IPS-18a (cell line): ENCODE data around the gene NTRK3.
A peak's percentile ranks its signal among the peaks of the same experiment; 100 is the strongest.

ENCODE experiments used
- H3K27ac ChIP-seq: one replicate; pipeline ENCODE4 v1.5.1; 2013; ENCODE audit warnings: low read length
- H3K27me3 ChIP-seq: one replicate; pipeline ENCODE4 v1.6.1; 2013; ENCODE audit warnings: mild to moderate bottlenecking, low read length; ENCODE audit not compliant: control insufficient read depth, insufficient read depth
- H3K36me3 ChIP-seq: one replicate; pipeline ENCODE4 v1.6.1; 2013; ENCODE audit warnings: low read depth, low read length; ENCODE audit not compliant: control insufficient read depth
- H3K4me1 ChIP-seq: one replicate; pipeline ENCODE4 v1.6.1; 2013; ENCODE audit warnings: low read depth, low read length; ENCODE audit not compliant: control insufficient read depth
- H3K4me3 ChIP-seq: one replicate; pipeline ENCODE4 v1.5.1; 2013; ENCODE audit warnings: low read length
- H3K9ac ChIP-seq: one replicate; pipeline ENCODE4 v1.6.1; 2013; ENCODE audit warnings: mild to moderate bottlenecking, low read length, moderate library complexity
- H3K9me3 ChIP-seq: one replicate; pipeline ENCODE4 v1.6.1; 2013; ENCODE audit warnings: low read depth, low read length; ENCODE audit not compliant: control insufficient read depth

The NTRK3 gene

DNA sequence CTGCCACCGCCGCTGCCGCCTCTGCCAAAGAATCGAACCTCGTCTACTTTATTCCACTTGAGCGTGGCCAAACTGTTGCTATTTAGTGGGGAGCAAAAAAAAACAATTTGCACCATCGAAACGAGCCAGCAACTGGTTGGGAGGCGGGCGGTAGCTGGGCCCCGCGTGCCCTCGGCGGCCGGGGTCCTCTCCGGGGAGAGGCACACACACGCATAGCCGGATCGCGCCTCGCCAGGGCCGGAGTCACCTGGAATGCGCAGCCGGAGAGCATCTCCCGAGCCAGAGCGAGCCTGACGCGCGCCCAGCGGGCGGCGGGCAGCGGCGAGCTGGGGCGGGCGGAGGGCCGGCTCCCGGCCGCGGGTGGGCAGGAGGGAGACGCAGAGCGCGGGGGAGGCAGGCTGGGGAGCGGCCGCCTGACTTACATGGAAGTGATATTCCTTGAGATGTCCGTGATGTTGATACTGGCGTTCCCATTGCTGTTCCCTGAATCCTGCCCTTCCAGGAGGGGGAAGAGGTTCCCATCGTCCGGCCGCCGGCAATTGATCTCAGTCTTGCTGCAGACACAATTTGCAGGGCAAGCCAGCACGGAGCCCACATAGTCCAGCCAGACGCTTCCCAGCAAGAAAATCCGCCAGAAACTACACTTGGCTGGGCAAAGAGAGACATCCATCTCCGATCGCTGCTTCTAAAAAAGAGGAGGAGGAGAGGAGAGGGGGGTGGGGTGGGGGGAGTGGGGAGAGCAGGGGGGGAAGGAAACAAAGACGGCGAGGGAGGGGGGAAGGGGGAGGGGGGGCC, 858 bp downstream of the NTRK3 start:
- Histone ChIP-seq H3K9me3 (no peaks in the 10 kb centered on the region), H3K4me3 (peak overlapping the region; percentile 63), H3K9ac (no peak overlapping the region), H3K27me3 (peaks cover 43% of the 10 kb centered on the region), H3K27ac (no peak overlapping the region), H3K4me1 (no peaks in the 10 kb centered on the region), H3K36me3 (no peaks in the 10 kb centered on the region)

DNA sequence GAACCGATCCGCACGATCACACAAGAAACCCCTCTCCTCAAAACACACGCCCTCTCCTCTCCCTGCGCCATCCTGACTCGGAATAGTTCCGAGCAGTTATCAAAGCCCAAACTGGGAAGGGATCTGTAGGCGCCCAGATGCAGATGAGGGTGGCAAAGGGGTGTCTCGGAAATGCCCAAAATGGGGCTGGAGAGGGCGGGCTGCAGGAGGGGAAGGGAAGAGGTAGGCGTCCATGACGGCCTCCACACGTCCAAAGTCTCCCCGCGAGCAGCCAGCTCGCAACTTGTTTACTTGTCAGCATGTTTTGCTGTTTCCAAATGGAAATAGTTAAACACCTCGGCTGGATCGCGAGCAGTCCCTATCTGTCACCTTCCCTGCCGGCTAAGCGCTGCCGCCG, 1.5 kb downstream of the NTRK3 start:
- H3K4me3 ChIP-seq = peak overlapping the region; percentile 63
- H3K4me1 ChIP-seq = no peaks in the 10 kb centered on the region
- H3K27me3 ChIP-seq = peaks cover 43% of the 10 kb centered on the region
- no peak overlapping the region for H3K9ac ChIP-seq
- no peak overlapping the region for H3K27ac ChIP-seq
- H3K9me3 ChIP-seq = no peaks in the 10 kb centered on the region
- H3K36me3 ChIP-seq = no peaks in the 10 kb centered on the region

DNA sequence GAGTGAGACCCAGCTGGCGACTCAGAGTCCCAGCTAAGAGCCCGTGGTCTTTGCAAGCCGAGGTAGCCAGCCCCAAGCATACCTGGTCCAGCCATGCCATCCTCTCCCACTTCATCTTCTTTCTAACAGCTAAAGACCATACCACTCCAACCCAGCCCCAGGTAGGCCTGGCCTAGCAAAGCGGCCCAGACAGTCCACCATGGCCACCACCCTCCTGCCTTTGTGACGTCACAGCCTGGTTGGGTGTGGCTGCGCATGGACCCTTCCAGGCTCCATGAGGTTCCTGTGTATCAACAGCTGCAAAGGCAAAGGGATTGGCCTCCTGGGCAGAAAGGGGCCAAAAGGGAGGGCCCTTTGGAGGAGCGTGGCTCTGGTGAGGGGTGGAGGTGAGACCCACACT, 4.1 kb downstream of the NTRK3 start:
- no peak overlapping the region for H3K9ac ChIP-seq
- no peak overlapping the region for H3K4me3 ChIP-seq
- H3K9me3 ChIP-seq = no peaks in the 10 kb centered on the region
- no peak overlapping the region for H3K27ac ChIP-seq
- H3K27me3 ChIP-seq = peaks cover 40% of the 10 kb centered on the region
- no peaks in the 10 kb centered on the region for H3K4me1 ChIP-seq
- H3K36me3 ChIP-seq = no peaks in the 10 kb centered on the region

DNA sequence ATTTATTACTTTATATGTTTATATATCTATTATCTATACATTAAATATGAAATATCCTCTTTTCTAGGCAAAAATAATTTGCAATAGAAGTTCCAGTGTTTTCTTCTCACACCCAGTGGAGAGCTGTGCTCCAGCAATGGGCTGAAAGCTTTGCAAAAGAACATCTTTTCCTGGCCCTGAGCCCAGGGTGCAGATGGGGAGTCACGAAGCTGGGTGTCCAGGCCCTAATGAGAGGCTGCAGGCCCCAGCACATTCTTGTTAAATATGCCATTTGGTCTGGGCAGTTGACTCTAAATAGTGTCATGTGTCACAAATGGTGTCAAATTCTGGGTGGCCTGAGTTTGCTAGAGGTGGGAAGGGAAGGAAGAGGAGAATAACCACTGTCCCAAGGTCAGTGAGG, 5.7 kb downstream of the NTRK3 start:
- no peak overlapping the region for H3K4me3 ChIP-seq
- no peaks in the 10 kb centered on the region for H3K36me3 ChIP-seq
- H3K27me3 ChIP-seq = peaks cover 42% of the 10 kb centered on the region
- H3K9me3 ChIP-seq = no peaks in the 10 kb centered on the region
- H3K27ac ChIP-seq = no peak overlapping the region
- H3K9ac ChIP-seq = no peak overlapping the region
- H3K4me1 ChIP-seq = peaks cover 2% of the 10 kb centered on the region

DNA sequence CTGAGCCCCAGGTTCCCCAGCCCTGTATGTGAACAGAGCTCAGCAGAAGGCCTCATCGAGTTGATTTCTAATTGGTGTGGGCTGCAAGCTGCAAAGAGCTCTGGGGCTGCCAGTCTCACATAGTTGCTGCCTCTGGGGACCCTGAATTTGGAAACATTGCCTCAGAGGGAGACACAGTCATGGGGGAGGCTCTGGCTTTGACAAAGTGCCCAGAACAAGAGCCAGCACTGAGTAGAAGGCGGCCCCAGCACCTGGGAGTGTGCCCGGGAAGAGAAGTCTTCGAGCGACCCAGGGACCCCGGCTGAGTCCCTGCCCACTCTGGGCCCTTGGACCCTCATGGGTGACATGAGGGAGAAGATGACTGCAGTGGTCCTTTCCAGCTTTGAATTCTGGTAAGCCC, 7.3 kb downstream of the NTRK3 start:
- Histone ChIP-seq H3K27ac (no peak overlapping the region), H3K36me3 (no peaks in the 10 kb centered on the region), H3K9me3 (no peaks in the 10 kb centered on the region), H3K27me3 (peaks cover 26% of the 10 kb centered on the region), H3K9ac (no peak overlapping the region), H3K4me1 (peaks cover 2% of the 10 kb centered on the region), H3K4me3 (no peak overlapping the region)

DNA sequence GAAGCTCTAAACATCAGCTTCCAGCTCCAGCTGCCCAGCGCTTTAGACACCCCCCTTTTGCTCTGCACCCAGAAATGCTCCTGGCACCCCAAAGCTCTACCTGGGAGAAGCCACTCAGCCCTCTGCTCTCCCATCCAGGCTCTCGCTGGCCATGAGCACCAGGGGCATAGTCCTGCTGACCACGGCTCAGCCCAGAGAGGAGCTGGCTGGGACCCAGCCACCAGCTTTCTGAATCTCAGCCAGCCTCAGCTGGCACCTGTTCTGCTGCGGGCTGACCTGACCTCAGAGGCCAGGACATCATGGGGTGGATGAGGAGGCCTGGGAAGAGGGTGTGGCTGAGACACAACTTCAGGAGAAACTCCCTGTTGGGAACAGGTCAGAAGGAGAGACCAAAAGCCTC, 8.6 kb downstream of the NTRK3 start:
- H3K9ac ChIP-seq = no peak overlapping the region
- H3K4me3 ChIP-seq = no peak overlapping the region
- peaks cover 13% of the 10 kb centered on the region for H3K27me3 ChIP-seq
- H3K27ac ChIP-seq = no peak overlapping the region
- H3K36me3 ChIP-seq = no peaks in the 10 kb centered on the region
- H3K9me3 ChIP-seq = no peaks in the 10 kb centered on the region
- H3K4me1 ChIP-seq = peaks cover 2% of the 10 kb centered on the region

DNA sequence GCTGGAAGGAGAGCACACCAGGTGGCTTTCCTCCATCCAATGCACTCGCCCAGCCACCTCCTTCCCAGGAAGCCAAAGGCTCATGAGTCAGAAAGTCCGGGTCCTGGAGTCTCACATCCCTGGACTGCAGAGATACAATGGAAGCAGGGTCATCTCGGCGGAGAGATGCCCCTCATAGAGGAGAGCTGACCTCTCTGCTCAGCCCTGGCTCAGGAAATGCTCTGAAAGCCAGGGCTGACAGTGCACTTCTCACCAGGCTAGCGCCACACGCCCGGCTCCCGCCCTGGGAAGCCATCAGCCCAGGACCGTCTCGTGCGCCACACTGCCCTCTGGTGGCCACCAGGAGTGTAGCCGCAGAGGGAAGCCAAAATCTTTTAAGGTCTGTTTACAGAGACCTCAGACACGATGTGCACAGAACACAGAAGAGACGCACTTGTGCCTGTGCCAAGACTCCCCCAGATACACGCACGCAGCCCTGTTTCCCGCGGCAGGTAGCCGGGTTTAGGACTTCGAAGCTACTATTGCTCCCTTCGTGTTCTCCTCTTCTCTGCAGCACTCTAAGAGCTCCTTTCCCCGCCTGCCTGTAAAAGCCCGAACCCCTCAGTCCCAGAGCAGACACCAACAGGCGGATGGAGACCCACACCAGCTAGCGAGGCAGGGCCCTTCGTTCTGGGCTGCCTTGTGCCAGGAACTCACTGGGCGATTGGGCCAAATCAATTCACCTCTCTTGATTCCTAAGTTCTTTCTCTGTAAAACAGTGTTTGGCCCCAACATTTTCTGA, 9.7 kb downstream of the NTRK3 start:
- H3K4me3 ChIP-seq = peak overlapping the region; percentile 31

DNA sequence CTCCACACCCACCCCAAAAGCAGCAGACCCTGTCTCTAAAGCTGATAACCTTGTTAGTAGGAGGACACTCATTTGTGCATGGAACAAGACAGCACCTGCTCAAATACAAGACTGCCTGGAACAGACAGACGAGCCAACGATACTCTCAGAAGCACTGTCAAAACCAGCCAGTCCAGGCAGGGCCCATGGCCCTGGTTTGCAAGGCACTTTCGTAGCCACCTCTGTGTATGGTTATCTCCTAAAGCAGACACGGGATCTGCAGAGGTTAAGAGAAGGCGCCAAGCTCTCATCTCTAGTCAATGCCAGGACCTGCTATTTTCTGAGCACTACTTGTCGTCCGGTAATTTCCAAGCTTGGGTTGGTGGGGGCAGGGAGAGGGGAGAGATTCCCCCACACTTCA, 10.5 kb downstream of the NTRK3 start:
- peaks cover 2% of the 10 kb centered on the region for H3K4me1 ChIP-seq
- H3K9me3 ChIP-seq = no peaks in the 10 kb centered on the region
- peaks cover 9% of the 10 kb centered on the region for H3K27me3 ChIP-seq
- no peak overlapping the region for H3K27ac ChIP-seq
- no peak overlapping the region for H3K9ac ChIP-seq
- no peak overlapping the region for H3K4me3 ChIP-seq
- no peaks in the 10 kb centered on the region for H3K36me3 ChIP-seq

More for the DNA sequence above, 9.7 kb downstream of the NTRK3 start:
- peaks cover 9% of the 10 kb centered on the region for H3K27me3 ChIP-seq
- no peaks in the 10 kb centered on the region for H3K9me3 ChIP-seq
- H3K4me1 ChIP-seq = peaks cover 2% of the 10 kb centered on the region
- H3K27ac ChIP-seq = no peak overlapping the region
- H3K9ac ChIP-seq = no peak overlapping the region
- H3K36me3 ChIP-seq = no peaks in the 10 kb centered on the region

DNA sequence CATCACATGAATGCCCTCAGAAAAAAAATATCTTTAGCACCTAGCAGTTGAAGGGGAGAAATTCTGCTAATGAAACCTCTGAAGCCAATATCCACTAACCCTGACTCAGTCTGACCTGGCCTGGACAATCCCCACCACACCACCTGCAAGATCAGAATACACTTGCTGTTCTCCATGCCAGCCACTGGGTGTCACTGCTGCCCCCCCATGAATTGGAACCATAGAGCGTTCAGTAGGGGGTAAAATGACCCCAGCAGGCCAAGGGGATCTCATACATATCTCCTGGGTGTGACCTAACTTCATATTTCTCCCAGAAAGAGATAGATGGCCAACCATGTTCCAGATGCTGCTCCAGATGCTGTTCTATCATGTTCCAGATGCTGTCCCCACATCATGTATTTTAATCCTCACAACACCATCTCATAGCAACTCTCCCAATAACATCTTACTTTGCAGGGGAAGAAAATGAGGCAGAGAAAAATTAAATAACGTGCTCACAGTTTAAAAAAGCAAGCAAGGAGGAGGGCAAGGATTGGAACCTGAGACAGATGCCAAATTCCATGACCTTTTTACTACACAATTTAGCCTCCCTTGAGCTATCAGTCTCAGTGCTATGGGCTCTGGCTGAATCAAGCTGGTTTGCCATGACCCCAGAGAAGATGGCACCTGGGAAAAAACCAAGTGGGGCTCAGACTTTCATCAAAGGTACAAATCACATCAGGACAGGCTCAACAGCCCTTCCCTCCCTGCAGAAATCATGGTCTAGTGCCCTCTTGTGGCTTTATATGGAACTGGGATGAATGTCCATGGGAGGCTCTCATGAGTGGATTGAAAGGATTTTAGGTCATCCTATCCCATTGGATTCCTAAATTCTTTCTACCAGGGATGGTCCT, 12.4 kb downstream of the NTRK3 start:
- Histone ChIP-seq H3K27ac (no peak overlapping the region), H3K27me3 (peaks cover 9% of the 10 kb centered on the region), H3K4me1 (peaks cover 2% of the 10 kb centered on the region), H3K9me3 (no peaks in the 10 kb centered on the region), H3K36me3 (no peaks in the 10 kb centered on the region), H3K4me3 (no peak overlapping the region), H3K9ac (no peak overlapping the region)

DNA sequence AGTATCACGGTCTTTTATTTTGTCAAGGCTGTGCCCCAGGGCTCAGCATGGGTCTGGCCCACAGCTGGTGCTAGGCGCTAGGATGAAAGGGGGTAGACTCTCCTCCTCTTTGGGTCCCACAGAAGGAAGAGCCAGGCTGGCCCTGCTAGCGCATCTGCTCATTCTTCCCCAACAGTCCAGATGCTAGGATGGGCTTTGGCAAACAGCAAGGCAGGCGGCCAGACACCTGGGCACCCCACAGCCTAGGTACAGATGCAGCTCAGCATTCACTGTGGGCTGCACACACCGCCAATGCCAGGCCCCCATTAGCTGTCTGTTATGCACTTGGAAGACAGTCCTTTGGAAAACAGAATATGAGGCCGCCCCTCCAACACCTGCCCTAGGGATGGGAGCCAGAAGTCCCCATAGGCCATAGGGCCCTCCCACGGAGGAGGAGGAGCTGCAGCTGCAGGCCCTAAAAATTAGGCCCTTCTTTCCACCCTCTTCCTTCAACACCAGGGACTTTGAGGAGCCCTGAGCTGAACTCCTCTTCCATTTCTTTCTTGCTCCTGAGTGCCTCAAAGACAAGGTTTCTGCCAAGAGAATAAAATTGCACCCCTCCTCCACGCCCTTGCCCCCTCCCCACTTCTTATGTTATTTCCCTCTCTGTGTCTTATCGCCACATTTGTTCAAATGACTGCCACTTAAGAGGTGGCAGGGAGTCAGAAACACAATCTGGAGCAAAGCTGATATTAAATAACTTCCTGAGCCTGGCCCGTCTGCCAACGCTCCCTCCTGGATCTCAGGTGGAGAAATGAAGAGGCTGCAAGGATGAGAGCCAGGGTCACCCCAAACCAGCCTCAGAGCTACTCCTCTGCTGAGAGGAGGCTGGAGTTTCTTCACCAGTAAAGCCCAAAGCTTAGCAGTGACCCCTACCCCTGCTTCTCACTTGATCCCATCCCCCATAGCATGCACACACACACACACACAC, 13.7 kb downstream of the NTRK3 start:
- Histone ChIP-seq H3K27ac (no peak overlapping the region), H3K9ac (no peak overlapping the region), H3K4me3 (no peak overlapping the region), H3K36me3 (no peaks in the 10 kb centered on the region), H3K9me3 (no peaks in the 10 kb centered on the region), H3K4me1 (peaks cover 2% of the 10 kb centered on the region), H3K27me3 (peaks cover 9% of the 10 kb centered on the region)
